ENCODE data around the gene EVL. TPM values are rescaled to one million over a fixed set of nuclear protein-coding genes. Genes with fewer than 3 reads are reported as not detected.
A peak's percentile ranks its signal among the peaks of the same experiment; 100 is the strongest.

The EVL gene
- total and polyA plus RNA-seq, 8 donors = 23.0 to 68.4 (median 41.3) TPM

GRCh38 chr14:100052819-100053218 is 12.4 kb upstream of the EVL start:
- no peak overlapping the region for H3K4me3 ChIP-seq
- intact Hi-C loops (cut with DNase I) = no loop called here
- no peaks in the 10 kb centered on the region for H3K9me3 ChIP-seq
- H3K4me1 ChIP-seq = no peaks in the 10 kb centered on the region
- DNase-seq = no peak
- H3K27me3 ChIP-seq = no peaks in the 10 kb centered on the region
- H3K36me3 ChIP-seq = no peaks in the 10 kb centered on the region
- no peak for ATAC-seq
- no peak for TF ChIP-seq CTCF (IDR thresholded peaks at IDR 0.05)
- no peak overlapping the region for H3K27ac ChIP-seq
- 42 to 46% methylated on average over 2 of the region's 2 CpGs for WGBS, 2 donors
- FAIRE-seq = no peak

- H3K9me3 ChIP-seq = no peaks in the 10 kb centered on the region
- no peaks in the 10 kb centered on the region for H3K36me3 ChIP-seq
- no peak for FAIRE-seq
- no peak for TF ChIP-seq CTCF (IDR thresholded peaks at IDR 0.05)
- intact Hi-C loops (cut with DNase I) = no loop called here
- 92 to 94% methylated on average over 13 of the region's 13 CpGs for WGBS, 2 donors
- no peak overlapping the region for H3K4me3 ChIP-seq
- no peak for ATAC-seq
- H3K27ac ChIP-seq = no peak overlapping the region
- DNase-seq = no peak
- H3K27me3 ChIP-seq = no peaks in the 10 kb centered on the region
- no peaks in the 10 kb centered on the region for H3K4me1 ChIP-seq
These were observed 10.7 kb upstream of the EVL start for GRCh38 chr14:100054316-100055075.

- no peak for TF ChIP-seq CTCF (IDR thresholded peaks at IDR 0.05)
- Histone ChIP-seq H3K9me3 (no peaks in the 10 kb centered on the region), H3K27ac (no peak overlapping the region), H3K4me1 (no peaks in the 10 kb centered on the region), H3K36me3 (no peaks in the 10 kb centered on the region), H3K4me3 (no peak overlapping the region), H3K27me3 (no peaks in the 10 kb centered on the region)
- intact Hi-C loops (cut with DNase I) = no loop called here
- 72 to 73% methylated on average over 3 of the region's 3 CpGs for WGBS, 2 donors
- FAIRE-seq (no peak), DNase-seq (no peak), ATAC-seq (no peak)
These were observed 8.8 kb upstream of the EVL start for GRCh38 chr14:100056431-100056830.

GRCh38 chr14:100056964-100057795 is 8.0 kb upstream of the EVL start:
- FAIRE-seq (no peak), ATAC-seq (peak in 1 of 4 donors; percentile 47), DNase-seq (no peak)
- H3K4me1 ChIP-seq = no peaks in the 10 kb centered on the region
- WGBS, 2 donors = 85 to 93% methylated on average over 4 of the region's 4 CpGs
- no peaks in the 10 kb centered on the region for H3K36me3 ChIP-seq
- no peaks in the 10 kb centered on the region for H3K27me3 ChIP-seq
- no peaks in the 10 kb centered on the region for H3K9me3 ChIP-seq
- intact Hi-C loops (cut with DNase I) = no loop called here
- TF ChIP-seq CTCF (IDR thresholded peaks at IDR 0.05) = no peak
- H3K4me3 ChIP-seq = no peak overlapping the region
- no peak overlapping the region for H3K27ac ChIP-seq
